H1 (cell line): Measurements from ENCODE around the gene MRPL34. TPM values are rescaled to one million over a fixed set of nuclear protein-coding genes. Genes with fewer than 3 reads are reported as not detected.

Experiments
- CTCF ChIA-PET: fragments of 300-600 bp; sonication (Branson Sonifier 250); formaldehyde crosslinking; loops from one replicate; lab custom pipeline; 2021; ENCODE audit not compliant: partially characterized antibody; lab: Charles Lee
- POLR2A ChIA-PET: fragments of 300-600 bp; sonication (Branson Sonifier 250); formaldehyde crosslinking; loops from one replicate; lab custom pipeline; 2021; ENCODE audit warnings: inconsistent platforms; ENCODE audit not compliant: partially characterized antibody; lab: Charles Lee
- DNase-seq, 2 experiments: peaks; one replicate each; pipeline versions ENCODE4 v3.0.0 to v3.0.0-alpha.2; 2010 to 2022; ENCODE audit warnings: low spot score in 2 of 2, low read depth in 1 of 2, mixed read lengths in 1 of 2
- FAIRE-seq: peaks from 2 replicates; lab custom pipeline; 2011; peaks lifted over from hg19 to GRCh38; lab: Jason Lieb, UNC
- H2AFZ ChIP-seq: 2 replicates; pipeline ENCODE4 v1.8.1; 2012; ENCODE audit warnings: low read length, inconsistent platforms
- H2AK5ac ChIP-seq: 2 replicates; pipeline ENCODE4 v1.6.1; 2013; ENCODE audit warnings: low read depth, low read length
- H2BK120ac ChIP-seq: replicated peaks from 2 replicates; pipeline ENCODE3; 2013; ENCODE audit warnings: low read depth, low read length, inconsistent platforms
- H2BK12ac ChIP-seq: 2 replicates; pipeline ENCODE4 v1.6.1; 2013; ENCODE audit warnings: low read depth, low read length
- H2BK15ac ChIP-seq: 2 replicates; pipeline ENCODE4 v1.6.1; 2013; ENCODE audit warnings: low read length
- H2BK20ac ChIP-seq: 2 replicates; pipeline ENCODE4 v1.6.1; 2013; ENCODE audit warnings: low read length
- H2BK5ac ChIP-seq: 2 replicates; pipeline ENCODE4 v1.6.1; 2013; ENCODE audit warnings: low read depth, low read length
- H3K14ac ChIP-seq: 2 replicates; pipeline ENCODE4 v1.6.1; 2013; ENCODE audit warnings: inconsistent platforms; ENCODE audit not compliant: insufficient read length
- H3K18ac ChIP-seq: 2 replicates; pipeline ENCODE4 v1.6.1; 2013; ENCODE audit warnings: low read length; ENCODE audit errors: extremely low read depth
- H3K23ac ChIP-seq: 2 replicates; pipeline ENCODE4 v1.6.1; 2013; ENCODE audit warnings: inconsistent platforms; ENCODE audit not compliant: insufficient read length
- H3K23me2 ChIP-seq: 2 replicates; pipeline ENCODE4 v1.6.1; 2013; ENCODE audit warnings: low read depth, low read length
- H3K27ac ChIP-seq: 2 replicates; pipeline ENCODE4 v1.6.1; 2011; ENCODE audit warnings: low read depth, low read length, inconsistent platforms
- H3K27me3 ChIP-seq, 4 experiments: replicated peaks in 1 of 4; 1 replicate in 1 of 4; 2 replicates in 3 of 4; pipeline versions ENCODE4 v1.6.1 to v1.8.1; 2011 to 2013; ENCODE audit warnings: low read length in 3 of 4, mild to moderate bottlenecking in 3 of 4, inconsistent platforms in 2 of 4, mixed read lengths in 2 of 4, moderate library complexity in 1 of 4; ENCODE audit not compliant: control insufficient read depth in 3 of 4, insufficient read depth in 3 of 4; ENCODE audit errors: extremely low read depth in 1 of 4
- H3K36me3 ChIP-seq, 4 experiments: 2 replicates each; pipeline versions ENCODE4 v1.6.1 to v1.8.1; 2011 to 2013; ENCODE audit warnings: mild to moderate bottlenecking in 4 of 4, low read length in 3 of 4, moderate library complexity in 2 of 4, control low read depth in 1 of 4, inconsistent platforms in 1 of 4; ENCODE audit not compliant: insufficient read depth in 4 of 4, control insufficient read depth in 2 of 4
- H3K4ac ChIP-seq: replicated peaks from 2 replicates; pipeline ENCODE3; 2013; ENCODE audit warnings: low read length, low read depth, mixed read lengths, inconsistent platforms; ENCODE audit not compliant: insufficient read length
- H3K4me1 ChIP-seq, 4 experiments: replicated peaks in 1 of 4; 1 replicate in 1 of 4; 2 replicates in 3 of 4; pipeline versions ENCODE4 v1.6.1 to v1.8.1; 2011 to 2013; ENCODE audit warnings: low read length in 3 of 4, inconsistent platforms in 2 of 4, mixed read lengths in 1 of 4; ENCODE audit not compliant: insufficient read depth in 4 of 4, control insufficient read depth in 3 of 4
- H3K4me2 ChIP-seq, 2 experiments: 2 replicates each; pipeline versions ENCODE4 v1.6.1 to v1.8.1; 2011 to 2013; ENCODE audit warnings: low read depth in 2 of 2, low read length in 2 of 2, control low read depth in 1 of 2, inconsistent platforms in 1 of 2, mild to moderate bottlenecking in 1 of 2; ENCODE audit not compliant: insufficient read depth in 1 of 2
- H3K4me3 ChIP-seq, 4 experiments: fragments of 200-600, 300-600 bp in 1 of 4; sonication (generic), shearing (Covaris generic), sonication (Bioruptor Twin) in 1 of 4; 2 replicates each; pipeline versions ENCODE4 v1.5.1 to v1.8.1; 2011 to 2016; ENCODE audit warnings: low read length in 4 of 4, low read depth in 3 of 4, control low read depth in 2 of 4, inconsistent platforms in 2 of 4, mild to moderate bottlenecking in 2 of 4, mixed read lengths in 1 of 4, moderate library complexity in 1 of 4; ENCODE audit not compliant: insufficient read depth in 2 of 4; ENCODE audit errors: extremely low read depth in 1 of 4
- H3K56ac ChIP-seq: replicated peaks from 2 replicates; pipeline ENCODE3; 2013; ENCODE audit warnings: low read depth, mild to moderate bottlenecking, mixed read lengths, low read length, inconsistent platforms; ENCODE audit not compliant: insufficient read length
- H3K79me1 ChIP-seq: 2 replicates; pipeline ENCODE4 v1.6.1; 2013; ENCODE audit warnings: low read depth, low read length, control low read depth
- H3K79me2 ChIP-seq, 2 experiments: 2 replicates each; pipeline versions ENCODE4 v1.6.1 to v1.8.1; 2012 to 2013; ENCODE audit warnings: low read length in 2 of 2, mild to moderate bottlenecking in 2 of 2, inconsistent platforms in 1 of 2; ENCODE audit not compliant: insufficient read depth in 2 of 2, control insufficient read depth in 1 of 2
- H3K9ac ChIP-seq, 4 experiments: replicated peaks in 1 of 4; 1 replicate in 1 of 4; 2 replicates in 3 of 4; pipeline versions ENCODE4 v1.6.1 to v1.8.1; 2011 to 2013; ENCODE audit warnings: low read depth in 3 of 4, low read length in 3 of 4, control low read depth in 2 of 4, mild to moderate bottlenecking in 2 of 4, moderate library complexity in 2 of 4, inconsistent platforms in 1 of 4; ENCODE audit errors: extremely low read depth in 1 of 4
- H3K9me3 ChIP-seq, 2 experiments: 2 replicates each; pipeline versions ENCODE4 v1.6.1 to v1.8.1; 2012 to 2013; ENCODE audit warnings: mild to moderate bottlenecking in 2 of 2, moderate library complexity in 2 of 2, control low read depth in 1 of 2, inconsistent platforms in 1 of 2, low read depth in 1 of 2, low read length in 1 of 2, mixed read lengths in 1 of 2; ENCODE audit not compliant: insufficient read depth in 2 of 2
- H4K20me1 ChIP-seq, 2 experiments: replicated peaks in 1 of 2; 2 replicates each; pipeline versions ENCODE3 to v1.8.1; 2011 to 2013; ENCODE audit warnings: inconsistent platforms in 2 of 2, low read length in 2 of 2, mild to moderate bottlenecking in 1 of 2; ENCODE audit not compliant: insufficient read depth in 2 of 2, control insufficient read depth in 1 of 2
- H4K5ac ChIP-seq: 2 replicates; pipeline ENCODE4 v1.6.1; 2013; ENCODE audit warnings: low read length, low read depth, mixed read lengths, inconsistent platforms; ENCODE audit not compliant: insufficient read length
- H4K8ac ChIP-seq: 2 replicates; pipeline ENCODE4 v1.8.0; 2013; ENCODE audit warnings: mild to moderate bottlenecking, moderate library complexity, low read length, inconsistent platforms; ENCODE audit not compliant: insufficient read depth; ENCODE audit errors: extremely low read depth
- H4K91ac ChIP-seq: replicated peaks from 2 replicates; pipeline ENCODE3; 2013; ENCODE audit warnings: low read length, mixed read lengths, inconsistent platforms; ENCODE audit not compliant: insufficient read length
- PHF8 ChIP-seq: fragments of 200-600 bp; sonication (generic); conservative IDR thresholded peaks from 2 replicates; pipeline ENCODE4 v1.7.1; 2012; ENCODE audit warnings: low read depth, mild to moderate bottlenecking, inconsistent platforms, low read length, moderate library complexity
- SP4 ChIP-seq: IDR thresholded peaks from 2 replicates; pipeline ENCODE4 v1.6.1; 2012; ENCODE audit warnings: low read length, inconsistent platforms
- TCF12 ChIP-seq: IDR thresholded peaks from 2 replicates; pipeline ENCODE4 v1.6.1; 2011; ENCODE audit warnings: low read depth, mild to moderate bottlenecking, low read length
- WGBS, 2 experiments: shearing (Covaris generic) in 1 of 2; methylation state at CpG; one replicate each; pipeline versions ENCODE4 v1.1.6 to v1.1.7; 2013 to 2015; ENCODE audit warnings: low lambda C conversion rate in 2 of 2, mixed read lengths in 2 of 2, inconsistent platforms in 1 of 2, low coverage in 1 of 2, missing lambda C conversion rate in 1 of 2; ENCODE audit not compliant: insufficient replicate concordance in 2 of 2, insufficient coverage in 1 of 2, insufficient read length in 1 of 2; ENCODE audit errors: extremely low coverage in 1 of 2, missing lambda C conversion rate in 1 of 2; 5-methylcytosine and 5-hydroxymethylcytosine counted together
- polyA plus RNA-seq, 7 experiments: library from polyadenylated mRNA; depleted of rRNA in 3 of 7; stranded (reverse) in 5 of 7; unstranded in 2 of 7; fragments of >200 nt in 5 of 7; fragments of 200-250 nt in 2 of 7; gene quantifications; 1 replicate in 5 of 7; 2 replicates in 1 of 7; 4 replicates in 1 of 7; pipeline versions ENCODE4 v1.2.1 to v1.2.3, GENCODE V29; 2011 to 2013; ENCODE audit warnings: missing spikeins in 2 of 7, mixed read lengths in 2 of 7
- total RNA-seq: library from RNA; stranded (reverse); fragmentation: NEBNext Ultra II Directional; extraction: Animal tissue kit (Norgen Biotek cat#: 25700); gene quantifications from 2 replicates; pipeline ENCODE4 v1.2.1, GENCODE V29; 2021

MRPL34 gene
- total and polyA plus RNA-seq, 2 of the 8 experiments (the other 6 are each of a cell fraction or from before 2014, with no cell fraction given), result 91.9 to 99.6 TPM

DNA sequence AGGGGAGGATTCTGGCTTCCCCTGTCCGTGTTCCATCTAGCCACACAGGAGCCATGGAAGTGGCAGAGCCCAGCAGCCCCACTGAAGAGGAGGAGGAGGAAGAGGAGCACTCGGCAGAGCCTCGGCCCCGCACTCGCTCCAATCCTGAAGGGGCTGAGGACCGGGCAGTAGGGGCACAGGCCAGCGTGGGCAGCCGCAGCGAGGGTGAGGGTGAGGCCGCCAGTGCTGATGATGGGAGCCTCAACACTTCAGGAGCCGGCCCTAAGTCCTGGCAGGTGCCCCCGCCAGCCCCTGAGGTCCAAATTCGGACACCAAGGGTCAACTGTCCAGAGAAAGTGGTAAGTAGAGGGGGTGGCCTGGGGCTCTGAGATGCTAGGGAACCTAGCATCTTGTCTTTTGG is 36.9 kb upstream of the MRPL34 start:
- Histone ChIP-seq H3K4me3 (no peak overlapping the region), H2BK12ac (no peak overlapping the region), H2BK20ac (no peak overlapping the region), H3K56ac (no peak overlapping the region), H2BK15ac (no peak overlapping the region), H3K4me2 (no peak overlapping the region; a peak in 1 of 4 replicates), H4K5ac (no peak overlapping the region), H3K9me3 (no peaks in the 10 kb centered on the region), H4K20me1 (no peaks in the 10 kb centered on the region), H3K18ac (no peak overlapping the region), H3K79me2 (peaks cover 3 to 12% of the 10 kb centered on the region in 2 experiments; a peak in 3 of 4 replicates), H3K4me1 (peaks cover 0 to 8% (median 2%) of the 10 kb centered on the region in 4 experiments; a peak in 5 of 7 replicates), H3K23me2 (no peaks in the 10 kb centered on the region), H4K91ac (no peak overlapping the region), H2AK5ac (no peak overlapping the region), H2BK5ac (no peak overlapping the region), H3K14ac (no peak overlapping the region), H3K27me3 (no peaks in the 10 kb centered on the region), H3K4ac (no peak overlapping the region), H3K27ac (no peak overlapping the region), H4K8ac (no peak overlapping the region), H2BK120ac (no peak overlapping the region), H3K79me1 (no peaks in the 10 kb centered on the region; the same call in 1 of the 2 replicates), H3K9ac (no peak overlapping the region), H3K23ac (no peak overlapping the region), H2AFZ (no peak overlapping the region), H3K36me3 (peaks cover 5 to 18% (median 13%) of the 10 kb centered on the region in 4 experiments; a peak in 5 of 8 replicates)
- DNase-seq, result no peak
- FAIRE-seq, result no peak
- CTCF ChIA-PET, result no interaction called here
- POLR2A ChIA-PET, result interaction anchor here (1.5 to 12.8 kb wide), 4 partner anchors 10 to 25 kb away, joined by 6 to 113 read pairs (median 12); partner anchors contain the start of gene ANKLE1
- WGBS, 2 experiments, result 93% methylated on average over 13 of the region's 13 CpGs; no CpG with 5 or more reads in 1 of the 2 experiments
- TF ChIP-seq TCF12 (no peak), SP4 (no peak), PHF8 (no peak)
